Keratinocyte (primary cell): ENCODE results near the gene OBSCN. TPM values are rescaled to one million over a fixed set of nuclear protein-coding genes. Genes with fewer than 3 reads are reported as not detected.

Experiments used
- DNase-seq: peaks from one replicate; pipeline ENCODE4 v3.0.0-alpha.2; 2011; ENCODE audit warnings: low read depth, missing footprints, low spot score
- FAIRE-seq: peaks from 2 replicates; lab custom pipeline; 2011; peaks lifted over from hg19 to GRCh38; lab: Jason Lieb, UNC
- H2AFZ ChIP-seq: 2 replicates; pipeline ENCODE4 v1.6.0; 2012; ENCODE audit warnings: low read length, control low read depth, inconsistent platforms; ENCODE audit not compliant: control insufficient read depth
- H3K27ac ChIP-seq: 2 replicates; pipeline ENCODE4 v1.5.1; 2011; ENCODE audit warnings: low read length; ENCODE audit not compliant: control insufficient read depth, insufficient read depth
- H3K27me3 ChIP-seq: 3 replicates; pipeline ENCODE4 v1.6.0; 2011; ENCODE audit warnings: low read length; ENCODE audit not compliant: control insufficient read depth, insufficient read depth; ENCODE audit errors: extremely low read depth
- H3K36me3 ChIP-seq, 2 experiments: 2 replicates in 1 of 2; 3 replicates in 1 of 2; pipeline ENCODE4 v1.5.1; 2011; ENCODE audit warnings: low read length in 2 of 2, mild to moderate bottlenecking in 1 of 2; ENCODE audit not compliant: control insufficient read depth in 2 of 2, insufficient read depth in 2 of 2; ENCODE audit errors: extremely low read depth in 1 of 2
- H3K4me1 ChIP-seq: 3 replicates; pipeline ENCODE4 v1.5.1; 2011; ENCODE audit warnings: low read length; ENCODE audit not compliant: control insufficient read depth, insufficient read depth; ENCODE audit errors: extremely low read depth
- H3K4me2 ChIP-seq: 3 replicates; pipeline ENCODE4 v1.6.0; 2011; ENCODE audit warnings: low read depth, low read length; ENCODE audit not compliant: control insufficient read depth, insufficient read depth; ENCODE audit errors: extremely low read depth
- H3K4me3 ChIP-seq, 3 experiments: fragments of 200-600 bp in 1 of 3; sonication (generic) in 1 of 3; 2 replicates in 2 of 3; 3 replicates in 1 of 3; pipeline ENCODE4 v1.5.1; 2011 to 2016; ENCODE audit warnings: low read length in 3 of 3, mild to moderate bottlenecking in 3 of 3, control low read depth in 2 of 3, inconsistent platforms in 1 of 3, low read depth in 1 of 3, mixed read lengths in 1 of 3, mixed run types in 1 of 3, moderate library complexity in 1 of 3; ENCODE audit not compliant: control insufficient read depth in 2 of 3, insufficient read depth in 2 of 3; ENCODE audit errors: extremely low read depth in 1 of 3
- H3K79me2 ChIP-seq: 2 replicates; pipeline ENCODE4 v1.6.0; 2012; ENCODE audit warnings: low read length; ENCODE audit not compliant: control insufficient read depth, insufficient read depth
- H3K9ac ChIP-seq: 3 replicates; pipeline ENCODE4 v1.6.0; 2011; ENCODE audit warnings: low read length; ENCODE audit not compliant: control insufficient read depth, insufficient read depth; ENCODE audit errors: extremely low read depth
- H3K9me1 ChIP-seq: 3 replicates; pipeline ENCODE4 v1.6.0; 2011; ENCODE audit warnings: low read length; ENCODE audit not compliant: control insufficient read depth, insufficient read depth; ENCODE audit errors: extremely low read depth
- H3K9me3 ChIP-seq: 2 replicates; pipeline ENCODE4 v1.5.1; 2012; ENCODE audit warnings: low read depth, low read length; ENCODE audit not compliant: control insufficient read depth
- H4K20me1 ChIP-seq: 3 replicates; pipeline ENCODE4 v1.6.0; 2011; ENCODE audit warnings: low read length; ENCODE audit not compliant: control insufficient read depth, insufficient read depth; ENCODE audit errors: extremely low read depth
- CTCF ChIP-seq, 3 experiments: IDR thresholded peaks in 1 of 3; conservative IDR thresholded peaks in 1 of 3; optimal IDR thresholded peaks in 1 of 3; 2 replicates in 2 of 3; 3 replicates in 1 of 3; pipeline versions ENCODE3 to v1.5.1; 2011; ENCODE audit warnings: low read length in 3 of 3, mild to moderate bottlenecking in 3 of 3, moderate library complexity in 2 of 3, control low read depth in 1 of 3, inconsistent platforms in 1 of 3; ENCODE audit not compliant: insufficient read depth in 2 of 3; ENCODE audit errors: extremely low read depth in 1 of 3
- EZH2 ChIP-seq: IDR thresholded peaks from one replicate; pipeline ENCODE4 v1.6.1; 2012; ENCODE audit warnings: inconsistent platforms, mild to moderate bottlenecking, low read length, moderate library complexity
- dilution Hi-C: fragments of 300-500 bp; cut with MboI; formaldehyde crosslinking; loops from one replicate; pipeline ENCODE4 v1.7.0; 2020; ENCODE audit warnings: low sequenced_read_pairs; ENCODE audit not compliant: extremely low pct_ligation_motif_present
- polyA plus RNA-seq, 5 experiments: library from polyadenylated mRNA; depleted of rRNA in 3 of 5; stranded (reverse) in 3 of 5; stranded (forward) in 1 of 5; unstranded in 1 of 5; fragments of >200 nt; gene quantifications; 1 replicate in 1 of 5; 2 replicates in 3 of 5; 3 replicates in 1 of 5; pipeline versions ENCODE4 v1.2.1 to v1.2.3, GENCODE V29; 2011 to 2012; ENCODE audit warnings: missing spikeins in 2 of 5, low read depth in 1 of 5, low replicate concordance in 1 of 5

Gene OBSCN
- polyA plus RNA-seq, 1 donor (not counting 4 experiments of a cell fraction or from before 2014, with no cell fraction given) = 1.8 TPM

- TF ChIP-seq CTCF (optimal IDR thresholded peaks at IDR 0.05 in 1 of 3, IDR thresholded peaks at IDR 0.05 in 1 of 3, conservative IDR thresholded peaks at IDR 0.05 in 1 of 3; ENCODE audit: extremely low read depth in 1 of 3, insufficient read depth in 2 of 3, low read length in 3 of 3) (no peak), EZH2 (no peak)
- H3K36me3 ChIP-seq = peaks cover 0 to 1% of the 10 kb centered on the region in 2 experiments
Observed at GRCh38 chr1:228289239-228289849, 81.5 kb downstream of the OBSCN start.

DNA sequence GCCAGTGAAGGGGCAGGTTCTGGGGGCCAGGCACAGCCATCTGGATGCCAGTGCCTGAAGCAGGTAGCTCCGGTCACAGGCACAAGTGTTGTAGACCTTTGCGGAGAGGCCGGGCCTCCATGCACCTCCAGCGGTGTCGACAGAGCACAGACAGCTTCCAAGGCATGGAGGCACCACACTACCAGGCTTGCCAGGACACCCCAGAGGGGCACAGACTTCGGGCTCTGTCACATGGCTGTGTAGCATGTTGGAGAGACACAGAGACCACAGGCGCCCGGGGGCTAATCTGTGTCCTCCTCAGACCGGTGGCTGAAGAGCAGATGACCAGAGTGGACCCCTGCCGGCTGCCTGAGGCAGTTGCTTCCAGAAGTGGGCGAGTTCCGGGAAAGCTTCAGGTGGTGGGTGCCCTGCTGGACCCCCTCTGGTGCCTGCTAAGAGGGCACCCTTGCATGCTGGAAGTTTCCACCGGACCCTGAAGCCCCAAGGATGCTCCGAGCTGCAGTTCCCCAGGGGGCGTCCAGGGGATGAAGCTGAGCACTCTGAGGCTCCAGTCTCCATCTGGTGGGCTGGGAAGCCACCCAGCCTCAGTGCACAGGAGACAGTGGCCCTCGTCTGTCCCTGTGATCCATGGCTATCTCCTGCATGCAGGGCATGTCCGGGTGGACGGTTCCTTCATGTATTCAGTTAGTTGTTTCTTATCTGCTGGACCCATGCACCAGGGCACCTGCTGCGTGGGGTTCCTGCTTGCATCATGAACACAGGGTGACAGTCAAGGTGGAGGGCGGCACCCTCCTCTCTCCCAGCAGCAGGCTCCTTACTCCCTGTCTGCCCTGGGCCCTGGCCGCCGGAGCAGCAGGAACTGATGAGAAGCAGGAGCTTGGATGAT is 82.4 kb downstream of the OBSCN start:
- Histone ChIP-seq H3K79me2 (no peaks in the 10 kb centered on the region), H3K36me3 (peaks cover 0 to 1% of the 10 kb centered on the region in 2 experiments), H4K20me1 (no peaks in the 10 kb centered on the region), H3K9me3 (no peaks in the 10 kb centered on the region), H3K4me1 (no peaks in the 10 kb centered on the region), H3K27ac (no peak overlapping the region), H3K9ac (no peak overlapping the region), H2AFZ (no peak overlapping the region), H3K9me1 (no peaks in the 10 kb centered on the region), H3K4me2 (no peak overlapping the region), H3K27me3 (no peaks in the 10 kb centered on the region), H3K4me3 (no peak overlapping the region)
- dilution Hi-C loops = no loop called here
- FAIRE-seq = no peak
- no peak for DNase-seq
- TF ChIP-seq CTCF (optimal IDR thresholded peaks at IDR 0.05 in 1 of 3, IDR thresholded peaks at IDR 0.05 in 1 of 3, conservative IDR thresholded peaks at IDR 0.05 in 1 of 3; ENCODE audit: extremely low read depth in 1 of 3, insufficient read depth in 2 of 3, low read length in 3 of 3) (no peak), EZH2 (no peak)

More at GRCh38 chr1:228289239-228289849, 81.5 kb downstream of the OBSCN start:
- H3K9me1 ChIP-seq = no peaks in the 10 kb centered on the region
- H2AFZ ChIP-seq = no peak overlapping the region
- no peak for FAIRE-seq
- no peak for DNase-seq
- H3K4me3 ChIP-seq = no peak overlapping the region
- no peaks in the 10 kb centered on the region for H3K9me3 ChIP-seq
- no peak overlapping the region for H3K9ac ChIP-seq
- H3K4me1 ChIP-seq = no peaks in the 10 kb centered on the region
- H3K79me2 ChIP-seq = no peaks in the 10 kb centered on the region
- dilution Hi-C loops = no loop called here
- no peak overlapping the region for H3K27ac ChIP-seq
- H3K27me3 ChIP-seq = no peaks in the 10 kb centered on the region
- no peak overlapping the region for H3K4me2 ChIP-seq
- H4K20me1 ChIP-seq = no peaks in the 10 kb centered on the region
